IMR-90 (cell line): ENCODE results near the gene DSCAML1.

ENCODE experiments used
- CTCF ChIP-seq: conservative IDR thresholded peaks from 2 replicates; pipeline ENCODE4 v1.5.1; 2012; ENCODE audit warnings: mild to moderate bottlenecking, low read depth, low read length, improper control_type of control experiment
- MAFK ChIP-seq: IDR thresholded peaks from 2 replicates; pipeline ENCODE4 v1.6.1; 2012; ENCODE audit warnings: low read depth, low read length, improper control_type of control experiment
- POLR2A ChIP-seq: IDR thresholded peaks from 2 replicates; pipeline ENCODE4 v1.6.1; 2012; ENCODE audit warnings: mild to moderate bottlenecking, low read depth, low read length
- SMC3 ChIP-seq: fragments of 150-350 bp; IDR thresholded peaks from 2 replicates; pipeline ENCODE4 v1.6.1; 2016; ENCODE audit warnings: low read depth, mild to moderate bottlenecking, antibody characterized with exemption, low read length, moderate library complexity

GRCh38 chr11:117593065-117593464 lies 204.0 kb downstream of the DSCAML1 start:
- TF ChIP-seq CTCF (no peak), POLR2A (no peak), SMC3 (no peak), MAFK (no peak)
